UCSD-AML1 (cell line): Measurements from ENCODE around the gene ECM1.

ENCODE experiments used
- DNase-seq: peaks from one replicate; lab custom pipeline; 2025; ENCODE audit not compliant: unreplicated experiment; lab: John Stamatoyannopoulos, UW

The ECM1 gene

GRCh38 chr1:150507912-150508864 is at the start of gene ECM1:
Gene ECM1, plus strand, starts transcription at chr1:150508109. Its CDS starts 101 bp downstream, at chr1:150508210.
- DNase-seq: peak; percentile 19

- DNase-seq: peak; percentile 42
Observed at GRCh38 chr1:150464422-150464826, 43.5 kb upstream of the ECM1 start.

DNA sequence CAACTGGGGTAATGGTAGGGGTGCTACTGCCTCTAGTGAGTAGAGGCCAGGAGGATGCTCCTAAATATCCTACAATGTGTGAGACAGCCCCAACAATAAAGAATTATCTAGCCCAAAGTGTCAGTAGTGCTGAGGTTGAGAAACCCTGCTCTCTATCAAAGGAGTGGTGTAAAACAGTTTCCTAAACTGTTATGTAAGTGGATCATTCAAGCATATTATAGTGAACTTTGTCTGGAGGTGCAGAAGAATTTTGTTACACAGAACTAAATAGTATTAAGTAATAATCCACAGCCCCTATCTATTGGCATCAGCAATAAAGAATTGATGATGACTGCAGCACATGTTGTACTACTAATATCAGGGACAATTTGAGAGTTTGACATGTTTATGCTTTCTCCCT is 40.9 kb upstream of the ECM1 start:
- DNase-seq: no peak

GRCh38 chr1:150469291-150469690 is 38.6 kb upstream of the ECM1 start:
- no peak for DNase-seq

DNA sequence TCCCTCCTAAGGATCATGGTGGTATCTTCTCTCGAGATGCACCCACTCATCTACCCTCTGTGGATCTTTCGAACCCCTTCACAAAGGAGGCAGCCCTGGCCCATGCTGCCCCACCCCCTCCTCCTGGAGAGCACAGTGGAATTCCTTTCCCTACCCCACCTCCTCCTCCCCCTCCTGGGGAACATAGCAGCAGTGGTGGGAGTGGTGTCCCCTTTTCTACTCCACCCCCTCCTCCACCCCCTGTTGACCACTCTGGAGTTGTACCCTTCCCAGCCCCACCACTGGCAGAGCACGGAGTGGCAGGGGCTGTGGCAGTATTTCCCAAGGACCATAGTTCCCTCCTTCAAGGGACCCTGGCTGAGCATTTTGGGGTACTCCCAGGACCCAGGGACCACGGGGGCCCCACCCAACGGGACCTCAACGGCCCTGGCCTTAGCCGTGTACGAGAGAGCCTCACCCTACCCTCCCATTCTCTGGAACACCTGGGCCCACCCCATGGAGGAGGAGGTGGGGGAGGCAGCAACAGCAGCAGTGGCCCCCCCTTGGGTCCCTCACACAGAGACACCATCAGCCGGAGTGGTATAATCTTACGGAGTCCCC is 35.2 kb upstream of the ECM1 start:
- no peak for DNase-seq

GRCh38 chr1:150473659-150474058 is 34.2 kb upstream of the ECM1 start:
- no peak for DNase-seq

GRCh38 chr1:150474869-150475268 is 33.0 kb upstream of the ECM1 start:
- no peak for DNase-seq

DNA sequence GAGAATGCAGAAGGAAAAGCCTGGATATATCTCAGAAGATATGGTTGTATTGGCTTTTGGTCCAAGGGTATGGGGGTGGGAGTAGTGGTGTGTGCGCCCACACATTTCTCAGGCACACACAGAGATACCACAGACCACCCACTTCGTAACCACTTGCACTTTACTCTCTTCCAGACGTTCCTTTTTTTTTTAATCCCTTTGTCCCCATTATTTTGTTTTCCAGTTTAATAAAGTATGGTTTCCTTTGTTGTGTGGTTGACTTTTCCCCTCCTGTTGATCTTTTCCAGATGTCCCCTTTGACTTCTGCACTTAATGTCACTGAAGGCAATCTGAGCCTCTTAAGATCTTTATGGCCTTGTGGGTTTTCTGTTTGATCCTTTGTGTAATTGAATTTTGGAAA is 31.2 kb upstream of the ECM1 start:
- no peak for DNase-seq

- peak; percentile 11 for DNase-seq
Observed at GRCh38 chr1:150477320-150477719, 30.6 kb upstream of the ECM1 start.

DNA sequence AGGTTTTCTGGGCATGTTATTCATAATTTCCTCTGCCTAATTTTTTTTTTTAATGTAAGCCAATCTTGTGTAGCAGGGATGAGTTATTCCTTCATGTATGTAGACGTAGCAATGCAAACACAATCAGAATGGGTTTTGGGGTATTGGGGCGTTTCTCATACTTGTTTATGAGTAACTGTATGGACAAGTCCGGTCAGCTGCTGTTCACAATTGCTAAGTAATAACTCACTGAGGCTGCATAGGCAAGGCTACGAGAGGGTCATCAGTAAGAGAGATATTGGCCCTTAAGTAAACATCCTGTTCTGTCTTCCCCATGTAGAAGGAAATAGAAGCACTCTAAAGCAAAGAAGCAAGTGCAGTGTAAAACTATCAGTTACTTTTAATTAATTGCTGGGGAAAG is 30.2 kb upstream of the ECM1 start:
- DNase-seq: no peak

- no peak for DNase-seq
Observed at GRCh38 chr1:150479370-150479769, 28.5 kb upstream of the ECM1 start.

- DNase-seq: no peak
Observed at GRCh38 chr1:150479927-150480352, 28.0 kb upstream of the ECM1 start.

- DNase-seq: no peak
Observed at GRCh38 chr1:150484431-150484830, 23.5 kb upstream of the ECM1 start.

DNA sequence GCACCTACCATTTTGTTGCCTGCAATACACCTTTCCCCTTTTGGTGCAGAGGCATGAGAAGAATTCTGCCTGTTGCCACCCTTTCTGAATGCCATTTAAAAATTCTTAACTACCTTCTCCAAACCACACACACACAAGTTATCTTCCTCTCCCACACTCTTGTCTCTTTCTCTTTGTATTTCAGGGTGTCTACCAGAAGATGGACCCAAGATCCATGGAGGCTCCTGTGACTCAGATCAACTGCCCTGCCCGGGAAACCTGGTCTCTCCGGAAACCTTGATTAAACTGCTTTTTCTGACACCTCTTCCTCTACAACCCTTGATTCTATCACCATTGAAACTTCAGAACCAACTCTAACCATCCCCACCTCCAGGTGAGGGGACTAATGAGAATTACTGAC is 23.0 kb upstream of the ECM1 start:
- DNase-seq: peak; percentile 12

DNA sequence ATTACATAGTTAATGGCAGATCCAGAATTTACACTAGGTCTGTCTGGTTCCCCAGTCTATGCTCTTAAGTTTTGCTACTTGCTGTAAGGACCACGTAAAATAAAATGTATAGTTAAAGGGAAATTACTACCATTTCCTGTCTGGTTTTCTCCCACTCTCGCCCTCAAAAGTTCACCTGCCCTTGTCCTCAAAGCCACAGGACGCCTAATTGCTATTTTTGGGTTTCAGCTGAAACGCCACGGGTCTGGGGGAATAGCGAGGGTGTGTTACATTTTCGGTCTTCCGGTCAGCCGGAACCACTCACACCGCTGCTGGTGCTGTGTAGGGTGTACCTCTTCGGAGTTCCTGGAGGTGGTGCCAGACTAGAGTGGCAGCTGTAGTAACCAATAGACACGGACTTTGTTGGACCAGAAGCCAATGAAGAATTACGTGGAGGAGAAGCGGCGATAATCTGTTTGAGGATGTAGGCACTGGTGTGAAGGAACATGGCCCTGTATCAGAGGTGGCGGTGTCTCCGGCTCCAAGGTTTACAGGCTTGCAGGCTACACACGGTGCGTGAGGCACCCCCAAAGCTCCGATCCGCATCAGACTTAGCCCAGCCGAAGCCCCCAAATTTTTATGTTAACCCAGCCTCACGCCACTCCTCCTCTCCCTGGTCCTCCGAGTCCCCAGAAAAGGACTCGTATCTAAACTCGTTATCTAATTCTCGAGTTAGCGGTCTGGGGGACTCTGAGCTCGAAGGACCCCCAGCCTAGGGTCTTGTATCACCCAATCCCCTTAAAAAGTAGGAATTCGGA is 20.7 kb upstream of the ECM1 start, which contains the start of gene TARS2:
Gene TARS2, plus strand, starts transcription at position 454 of the 797 bp plus-strand sequence. Its CDS starts 32 bp downstream, at position 486.
- DNase-seq: peak; percentile 93

- no peak for DNase-seq
Observed at GRCh38 chr1:150487763-150488115, 20.2 kb upstream of the ECM1 start.

DNA sequence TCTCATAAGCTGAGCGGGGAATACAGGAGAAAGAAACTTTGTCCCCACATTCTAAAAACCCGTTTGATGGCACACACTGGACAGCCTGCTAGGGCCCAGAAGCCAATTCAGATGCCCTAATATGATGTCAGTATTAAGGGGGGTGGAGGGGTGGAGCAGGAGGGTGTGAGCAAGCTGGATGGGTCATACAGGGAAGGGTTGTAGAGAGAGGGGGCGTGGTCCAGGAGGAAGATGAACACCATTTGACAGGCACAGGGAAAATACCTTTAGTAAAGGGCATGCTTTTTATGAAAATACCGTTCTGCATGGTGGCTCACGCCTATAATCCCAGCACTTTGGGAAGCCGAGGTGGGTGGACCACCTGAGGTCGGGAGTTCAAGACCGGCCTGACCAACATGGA is 14.7 kb upstream of the ECM1 start:
- no peak for DNase-seq

DNA sequence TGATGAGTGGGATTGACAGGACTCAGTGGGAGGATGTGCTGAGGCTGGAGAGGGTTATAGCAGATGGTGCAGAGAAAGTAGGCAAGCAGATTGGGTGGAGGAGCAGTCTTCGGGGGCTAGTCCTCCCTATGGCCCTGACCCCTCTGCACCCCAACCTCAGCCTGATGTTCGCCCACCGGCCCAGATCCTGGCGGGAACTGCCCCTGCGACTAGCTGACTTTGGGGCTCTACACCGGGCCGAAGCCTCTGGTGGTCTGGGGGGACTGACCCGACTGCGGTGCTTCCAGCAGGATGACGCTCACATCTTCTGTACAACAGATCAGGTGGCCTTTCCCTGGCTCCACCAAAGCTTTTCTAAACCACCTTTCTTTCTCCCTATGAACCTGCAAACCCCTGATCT is 9.6 kb upstream of the ECM1 start:
- no peak for DNase-seq

DNA sequence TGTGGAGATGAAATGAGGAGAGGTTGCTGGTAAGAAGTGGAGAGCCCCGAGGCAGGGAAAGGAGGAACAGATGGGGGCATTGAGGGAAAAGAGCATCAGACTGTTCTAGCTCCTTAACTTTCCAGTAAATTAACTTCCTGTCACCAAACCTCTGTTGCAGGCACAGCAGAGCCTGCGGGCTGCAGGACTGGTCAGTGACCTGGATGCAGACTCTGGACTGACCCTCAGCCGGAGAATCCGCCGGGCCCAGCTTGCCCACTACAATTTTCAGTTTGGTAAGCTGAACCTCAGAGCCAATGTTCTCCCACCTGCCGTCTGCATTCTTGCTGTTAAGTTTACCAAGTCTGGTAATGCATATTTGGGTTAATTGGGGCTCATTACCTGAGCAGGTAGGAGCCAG is 2.5 kb upstream of the ECM1 start:
- no peak for DNase-seq

DNA sequence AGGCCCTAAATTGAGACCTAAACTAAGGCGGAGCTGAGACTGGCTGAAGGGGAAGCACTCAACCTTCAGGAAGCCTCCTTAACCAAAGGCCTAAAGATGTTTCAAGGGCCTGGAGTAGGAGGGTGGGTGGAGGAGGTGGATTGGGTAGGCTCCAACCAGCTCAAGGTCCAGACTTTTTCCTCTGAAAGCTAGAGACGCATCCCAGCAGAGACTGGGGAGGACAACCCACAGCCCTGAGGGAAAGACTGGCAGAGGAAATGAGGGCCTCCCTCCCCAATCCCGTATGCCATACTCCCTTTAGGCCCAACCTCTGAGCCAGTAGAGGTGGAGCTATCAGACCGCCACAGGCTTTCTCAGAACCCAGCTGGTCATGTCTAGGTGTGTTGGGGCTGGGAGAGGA is 1.1 kb downstream of the ECM1 start:
- DNase-seq: peak; percentile 32

DNA sequence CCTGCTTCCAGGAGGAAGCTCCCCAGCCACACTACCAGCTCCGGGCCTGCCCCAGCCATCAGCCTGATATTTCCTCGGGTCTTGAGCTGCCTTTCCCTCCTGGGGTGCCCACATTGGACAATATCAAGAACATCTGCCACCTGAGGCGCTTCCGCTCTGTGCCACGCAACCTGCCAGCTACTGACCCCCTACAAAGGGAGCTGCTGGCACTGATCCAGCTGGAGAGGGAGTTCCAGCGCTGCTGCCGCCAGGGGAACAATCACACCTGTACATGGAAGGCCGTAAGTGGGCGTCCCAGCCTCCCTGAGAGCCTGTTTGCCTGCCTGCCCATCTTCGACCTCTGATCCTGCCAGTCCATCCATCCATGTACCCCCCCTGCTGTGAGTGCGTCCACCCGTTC is 3.6 kb downstream of the ECM1 start:
- no peak for DNase-seq
